ENCODE results near the gene FCRLB.
A peak's percentile ranks its signal among the peaks of the same experiment; 100 is the strongest.
"Not testable (repeated sequence)": the region's sequence is repeated elsewhere in the genome, so short reads cannot be mapped to it uniquely, and the experiment has no call there.

FCRLB gene, protein sequence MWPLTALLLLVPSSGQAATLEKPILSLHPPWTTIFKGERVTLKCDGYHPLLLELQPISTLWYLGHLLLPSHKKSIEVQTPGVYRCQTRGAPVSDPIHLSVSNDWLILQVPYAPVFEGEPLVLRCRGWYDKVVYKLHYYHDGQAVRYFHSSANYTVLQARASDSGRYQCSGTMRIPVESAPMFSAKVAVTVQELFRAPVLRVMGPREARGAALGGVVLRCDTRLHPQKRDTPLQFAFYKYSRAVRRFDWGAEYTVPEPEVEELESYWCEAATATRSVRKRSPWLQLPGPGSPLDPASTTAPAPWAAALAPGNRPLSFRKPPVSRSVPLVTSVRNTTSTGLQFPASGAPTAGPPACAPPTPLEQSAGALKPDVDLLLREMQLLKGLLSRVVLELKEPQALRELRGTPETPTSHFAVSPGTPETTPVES

DNA sequence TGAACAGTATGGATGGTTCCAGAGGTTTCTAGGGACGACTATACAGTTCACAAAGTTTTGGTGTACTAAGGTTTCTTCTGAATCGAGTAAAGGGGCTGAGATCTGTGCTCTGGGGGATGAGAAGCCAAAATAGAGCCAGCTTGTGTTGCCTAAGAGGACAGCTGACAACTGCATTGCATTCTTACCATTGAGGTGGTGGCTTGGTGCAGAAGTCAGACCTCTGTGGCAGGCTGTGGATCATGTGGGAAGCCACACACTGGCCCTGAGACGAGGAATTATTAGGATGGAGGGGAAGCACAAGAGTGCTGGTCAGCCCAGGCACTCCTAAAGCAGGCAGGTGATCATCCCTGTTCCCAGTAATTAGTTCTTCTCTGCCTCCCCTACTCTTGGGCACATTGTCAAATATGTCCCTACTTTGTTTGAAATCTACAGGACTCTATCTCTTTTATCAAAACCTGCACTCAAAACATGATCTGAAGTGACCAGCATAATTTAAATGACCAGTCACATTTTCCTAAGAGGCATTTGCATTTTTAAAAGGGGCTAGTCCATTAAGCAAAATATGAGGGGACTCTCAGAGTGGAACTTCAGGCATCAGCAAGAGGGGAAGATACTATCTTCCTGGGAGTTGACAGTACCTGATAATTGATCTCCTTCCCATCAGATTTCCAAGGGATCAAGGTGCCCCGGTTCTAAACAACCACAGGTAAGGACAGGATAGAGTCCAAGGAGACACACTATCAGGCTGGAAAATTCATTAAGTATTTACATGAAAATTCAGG is at the start of gene FCRLB:
FCRLB (plus strand) TSS at position 589 of the 782 bp plus-strand sequence. CDS start 1,129 bp downstream, outside the sequence.
- DNase-seq (ENCODE audit: low read depth) = no peak

DNA sequence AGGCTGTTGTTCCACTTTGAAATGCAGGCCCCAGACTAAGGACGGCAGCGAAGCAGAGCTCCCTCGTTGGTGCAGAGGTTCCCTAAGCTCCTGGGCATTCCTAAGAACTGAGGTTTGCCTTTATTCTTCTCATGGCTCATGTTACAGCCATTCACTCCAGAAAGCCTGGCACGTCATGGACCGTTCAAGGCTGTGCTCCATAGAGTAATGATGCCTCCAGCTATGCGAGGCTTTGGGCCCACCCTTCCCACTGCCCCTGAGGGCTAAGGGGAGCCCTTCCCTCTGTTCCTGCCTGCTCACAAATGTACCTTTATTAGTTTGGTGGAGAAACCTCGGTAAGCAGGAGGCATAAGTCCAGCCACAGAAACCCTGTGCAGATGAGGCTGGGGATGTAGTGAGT is 47.9 kb upstream of the FCRLB start:
- not testable (repeated sequence) for DNase-seq (ENCODE audit: low read depth)

DNA sequence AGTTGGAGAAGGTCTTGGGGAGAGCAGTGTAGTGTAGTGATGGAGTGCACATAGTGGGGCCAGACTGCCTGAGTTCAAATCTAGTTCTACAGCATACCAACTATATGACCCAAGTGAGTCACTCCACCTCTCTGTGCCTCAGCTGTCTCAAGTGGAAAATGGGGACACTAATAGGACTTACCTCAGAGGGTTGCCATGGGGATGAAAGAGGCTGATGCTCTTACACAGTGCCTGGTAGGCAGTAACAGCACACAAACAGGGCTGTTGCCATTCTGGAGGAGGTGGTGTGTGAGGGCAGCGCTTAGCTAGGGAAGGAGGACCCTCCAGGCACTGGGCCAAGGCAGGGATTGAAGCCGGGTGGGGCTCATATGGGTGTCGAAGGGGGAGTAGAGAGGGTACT is 46.9 kb upstream of the FCRLB start:
- not testable (repeated sequence) for DNase-seq (ENCODE audit: low read depth)

DNA sequence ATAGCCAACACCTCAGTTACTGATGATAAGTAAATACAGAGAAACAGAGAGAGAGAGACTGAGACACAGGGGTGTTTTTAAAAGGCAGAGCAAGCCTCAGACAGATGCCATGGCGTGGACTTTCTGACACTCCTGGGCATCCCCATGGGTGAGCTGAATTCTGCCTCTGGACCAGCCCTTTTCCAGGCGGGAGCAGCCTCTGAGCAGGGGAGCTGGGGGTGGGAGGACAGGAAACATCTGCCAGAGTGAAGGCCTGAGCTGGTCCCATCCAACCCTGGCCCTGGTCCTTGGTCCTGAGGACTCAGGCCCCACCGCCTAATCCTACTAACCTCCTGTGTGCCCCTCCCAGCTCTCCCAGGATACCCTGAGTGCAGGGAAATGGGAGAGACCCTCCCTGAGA is 46.4 kb upstream of the FCRLB start:
- DNase-seq (ENCODE audit: low read depth) = not testable (repeated sequence)

DNA sequence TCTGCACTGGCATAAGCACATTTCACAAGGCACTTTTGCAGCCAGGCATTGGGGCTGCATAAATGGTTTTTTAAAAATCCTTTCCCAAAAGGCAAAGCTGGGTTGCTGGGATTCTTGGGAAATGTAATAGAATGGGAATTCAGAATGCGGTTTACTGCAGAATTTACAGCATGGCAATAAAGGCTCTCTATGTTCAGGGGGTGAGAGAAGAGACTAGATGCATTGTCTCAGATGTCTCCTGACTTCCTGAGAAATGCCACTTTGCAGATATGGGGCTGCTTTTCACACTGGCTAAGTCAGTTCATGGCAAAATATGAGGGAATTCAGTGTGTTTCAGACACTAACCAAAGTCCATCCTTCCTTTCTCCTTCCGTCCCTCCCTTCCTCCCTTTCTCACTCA is 44.9 kb upstream of the FCRLB start:
- DNase-seq (ENCODE audit: low read depth) = no peak

DNA sequence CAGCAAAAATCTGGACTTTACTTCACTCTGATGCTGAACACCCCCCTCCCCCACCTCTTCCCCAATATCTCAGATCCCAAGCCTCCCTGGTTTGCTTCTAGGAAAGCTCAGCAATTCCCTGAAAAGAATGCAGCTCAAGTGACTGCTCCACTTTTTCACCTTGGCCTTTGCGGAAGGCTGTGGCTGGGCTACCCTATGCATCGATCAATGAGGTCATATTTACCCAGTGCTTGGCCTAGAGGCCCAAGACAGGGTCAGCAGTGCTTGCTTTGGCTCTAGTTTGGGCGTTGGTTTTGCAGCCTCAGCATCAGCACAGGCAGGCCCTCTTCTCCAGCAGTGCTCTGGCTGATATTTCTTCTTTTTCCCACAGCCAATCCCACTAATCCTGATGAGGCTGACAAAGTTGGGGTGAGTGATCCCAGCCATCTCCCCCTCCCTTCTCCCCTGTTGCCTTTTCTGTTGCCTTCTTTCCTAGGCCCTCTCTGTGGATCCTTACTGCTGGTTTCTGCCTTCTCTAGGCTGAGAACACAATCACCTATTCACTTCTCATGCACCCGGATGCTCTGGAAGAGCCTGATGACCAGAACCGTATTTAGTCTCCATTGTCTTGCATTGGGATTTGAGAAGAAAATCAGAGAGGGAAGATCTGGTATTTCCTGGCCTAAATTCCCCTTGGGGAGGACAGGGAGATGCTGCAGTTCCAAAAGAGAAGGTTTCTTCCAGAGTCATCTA is 44.2 kb upstream of the FCRLB start:
- no peak for DNase-seq (ENCODE audit: low read depth)

DNA sequence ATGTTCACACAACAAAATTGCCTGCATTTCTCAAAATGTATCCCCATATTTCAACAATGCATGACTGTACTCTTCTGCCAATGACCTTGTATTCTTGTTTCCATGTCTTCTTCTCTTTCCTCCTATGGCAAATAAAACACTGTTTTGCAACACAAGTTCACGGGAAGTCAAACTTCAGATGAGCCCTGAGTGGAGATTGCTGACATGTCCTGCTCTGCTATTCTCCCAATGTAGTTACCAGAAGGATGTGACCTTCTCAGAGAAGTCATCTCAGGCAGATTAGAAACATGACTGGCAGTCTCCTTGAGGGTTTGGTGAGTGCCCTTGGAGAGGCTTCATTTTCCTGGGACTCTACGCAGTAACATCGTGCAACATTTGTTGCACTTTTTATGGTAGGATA is 42.8 kb upstream of the FCRLB start:
- no peak for DNase-seq (ENCODE audit: low read depth)

DNA sequence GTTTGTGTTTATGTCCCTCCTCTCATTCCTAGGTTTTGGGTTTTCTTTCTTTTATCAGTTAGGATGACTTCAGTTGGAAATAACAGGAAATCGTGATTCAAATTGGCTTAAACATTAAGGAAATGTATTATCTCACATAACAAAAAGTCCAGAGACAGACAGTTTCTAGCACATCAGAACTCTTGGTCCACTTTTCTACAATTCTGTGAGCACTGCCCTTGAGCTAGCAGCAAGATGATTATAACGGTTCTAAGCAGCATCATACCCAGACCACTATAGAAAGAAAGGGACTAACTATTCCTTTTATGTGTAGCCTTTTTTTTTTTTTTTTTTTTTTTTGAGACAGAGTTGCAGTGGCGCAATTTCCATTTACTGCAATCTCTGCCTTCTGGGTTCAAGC is 39.5 kb upstream of the FCRLB start:
- no peak for DNase-seq (ENCODE audit: low read depth)

DNA sequence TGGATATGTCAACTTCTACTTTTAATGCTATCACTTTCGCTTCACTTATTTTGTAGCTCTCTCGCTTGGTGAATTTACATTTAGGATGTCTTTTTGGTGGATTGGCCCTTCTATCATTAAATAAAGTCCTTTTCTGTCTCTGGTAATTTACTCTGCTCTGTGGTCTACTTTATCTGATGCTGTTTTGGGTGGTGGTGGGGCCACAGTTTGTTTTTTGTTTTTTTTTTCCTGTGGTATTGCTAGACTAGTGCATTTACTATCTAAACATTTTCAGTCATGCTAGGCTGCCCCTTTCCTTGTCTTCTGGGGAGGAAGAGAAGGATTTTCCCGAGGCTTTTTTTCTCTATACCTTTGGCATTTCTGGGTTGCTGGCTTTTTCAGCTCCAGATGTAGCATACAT is 32.4 kb upstream of the FCRLB start:
- no peak for DNase-seq (ENCODE audit: low read depth)

DNA sequence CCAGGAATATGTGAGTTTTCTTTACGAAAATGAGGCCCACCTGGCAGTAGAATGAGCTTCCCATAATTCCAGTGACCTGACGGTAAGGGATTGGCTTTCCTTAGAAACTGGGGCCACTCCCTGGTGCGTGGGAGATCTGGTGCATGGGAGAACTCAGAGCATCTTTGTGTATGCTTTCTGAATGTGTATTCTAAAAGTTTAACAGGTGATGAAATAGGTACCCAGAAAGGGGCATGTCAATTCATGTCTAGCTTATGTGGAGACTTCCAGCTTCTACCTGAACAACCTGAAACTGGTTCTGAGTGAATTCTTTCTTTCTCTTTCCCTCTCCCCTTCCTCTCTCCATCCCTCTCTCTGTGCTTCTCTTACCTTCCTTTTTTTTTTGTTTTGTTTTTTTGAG is 29.5 kb upstream of the FCRLB start:
- no peak for DNase-seq (ENCODE audit: low read depth)

DNA sequence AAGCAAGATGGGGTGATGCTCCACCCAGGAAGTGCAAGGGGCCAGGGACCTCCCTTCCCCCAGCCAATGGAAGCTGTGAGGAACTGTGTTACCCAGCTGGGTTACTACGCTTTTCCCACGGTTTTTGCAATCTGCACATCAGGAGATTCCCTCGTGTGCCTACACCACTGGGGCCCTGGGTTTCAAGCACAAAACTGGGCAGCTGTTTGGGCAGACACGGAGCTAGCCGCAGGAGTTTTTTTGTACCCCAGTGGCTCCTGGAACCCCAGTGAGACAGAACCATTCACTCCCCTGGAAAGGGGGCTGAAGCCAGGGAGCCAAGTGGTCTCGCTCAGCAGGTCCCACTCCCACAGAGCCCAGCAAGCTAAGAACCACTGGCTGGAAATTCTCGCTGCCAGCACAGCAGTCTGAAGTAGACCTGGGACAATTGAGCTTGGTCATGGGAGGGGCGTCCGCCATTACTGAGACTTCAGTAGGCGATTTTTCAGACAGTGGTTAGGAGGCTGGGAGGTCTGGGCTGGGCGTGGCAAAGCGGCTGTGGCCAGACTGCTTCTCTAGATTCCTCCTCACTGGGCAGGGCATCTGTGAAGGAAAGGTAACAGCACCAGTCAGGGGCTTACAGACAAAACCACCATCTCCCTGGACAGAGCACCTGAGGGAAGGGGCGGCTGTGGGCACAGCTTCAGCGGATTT is 28.2 kb upstream of the FCRLB start:
- DNase-seq (ENCODE audit: low read depth) = not testable (repeated sequence)

DNA sequence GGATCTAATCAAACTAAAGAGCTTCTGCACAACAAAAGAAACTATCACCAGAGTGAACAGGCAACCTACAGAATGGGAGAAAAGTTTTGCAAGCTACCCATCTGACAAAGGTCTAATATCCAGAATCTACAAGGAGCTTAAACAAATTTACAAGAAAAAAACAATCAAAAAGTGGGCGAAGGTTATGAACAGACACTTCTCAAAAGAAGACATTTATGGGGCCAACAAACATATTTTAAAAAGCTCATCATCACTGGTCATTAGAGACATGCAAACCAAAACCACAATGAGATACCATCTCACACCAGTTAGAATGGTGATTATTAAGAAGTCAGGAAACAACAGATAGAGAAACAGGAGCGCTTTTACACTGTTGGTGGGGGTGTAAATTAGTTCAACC is 23.0 kb upstream of the FCRLB start:
- not testable (repeated sequence) for DNase-seq (ENCODE audit: low read depth)

DNA sequence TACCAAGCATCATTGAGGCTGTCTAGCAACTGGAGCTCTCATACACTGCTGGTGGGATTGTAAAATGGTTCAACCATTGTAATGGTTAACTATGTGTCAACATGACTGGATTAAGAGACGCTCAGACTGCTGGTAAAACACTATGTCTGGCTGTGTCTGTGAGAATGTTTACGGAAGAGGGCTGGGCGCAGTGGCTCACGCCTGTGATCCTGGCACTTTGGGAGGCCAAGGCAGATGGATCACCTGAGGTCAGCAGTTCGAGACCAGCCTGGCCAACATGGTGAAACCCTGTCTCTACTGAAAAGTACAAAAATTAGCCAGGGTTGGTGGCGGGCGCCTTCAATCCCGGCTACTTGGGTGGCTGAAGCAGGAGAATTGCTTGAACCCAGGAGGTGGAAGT is 19.1 kb upstream of the FCRLB start:
- no peak for DNase-seq (ENCODE audit: low read depth)

DNA sequence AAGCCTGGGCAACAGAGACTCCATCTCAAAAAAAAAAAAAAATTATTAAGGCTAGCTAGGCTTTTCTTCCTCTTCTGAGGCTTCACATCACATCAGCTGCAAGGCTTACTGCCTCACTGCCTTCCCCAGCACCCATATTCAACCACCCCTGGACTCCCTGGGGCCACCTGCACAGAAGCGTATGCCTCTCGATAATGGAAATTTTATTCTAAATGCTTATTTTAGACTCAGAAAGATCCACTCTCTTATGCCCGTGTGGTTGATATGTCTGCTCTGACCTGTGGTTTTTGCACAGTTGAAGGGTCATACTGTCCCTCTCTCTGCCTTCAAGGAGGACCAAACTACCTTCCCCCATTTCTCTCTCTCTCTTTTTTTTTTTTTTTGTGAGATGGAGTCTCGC is 15.8 kb upstream of the FCRLB start:
- DNase-seq (ENCODE audit: low read depth) = no peak

DNA sequence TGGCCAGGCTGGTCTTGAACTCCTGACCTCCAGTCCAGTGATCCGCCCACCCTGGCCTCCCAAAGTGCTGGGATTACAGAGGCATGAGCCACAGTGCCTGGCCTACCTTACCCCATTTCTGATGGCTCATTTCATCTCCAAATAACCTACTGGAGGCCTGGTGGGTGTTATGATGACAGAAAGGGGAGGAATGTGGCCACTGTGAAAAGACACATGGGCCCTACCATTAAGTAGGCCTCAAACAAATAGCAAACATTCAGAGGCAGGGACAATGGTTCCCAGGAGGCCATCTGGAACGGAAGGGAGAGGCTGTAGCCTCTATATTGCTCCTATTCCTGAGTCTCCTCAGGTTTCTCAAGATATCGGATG is 15.2 kb upstream of the FCRLB start:
- DNase-seq (ENCODE audit: low read depth) = peak; percentile 62

DNA sequence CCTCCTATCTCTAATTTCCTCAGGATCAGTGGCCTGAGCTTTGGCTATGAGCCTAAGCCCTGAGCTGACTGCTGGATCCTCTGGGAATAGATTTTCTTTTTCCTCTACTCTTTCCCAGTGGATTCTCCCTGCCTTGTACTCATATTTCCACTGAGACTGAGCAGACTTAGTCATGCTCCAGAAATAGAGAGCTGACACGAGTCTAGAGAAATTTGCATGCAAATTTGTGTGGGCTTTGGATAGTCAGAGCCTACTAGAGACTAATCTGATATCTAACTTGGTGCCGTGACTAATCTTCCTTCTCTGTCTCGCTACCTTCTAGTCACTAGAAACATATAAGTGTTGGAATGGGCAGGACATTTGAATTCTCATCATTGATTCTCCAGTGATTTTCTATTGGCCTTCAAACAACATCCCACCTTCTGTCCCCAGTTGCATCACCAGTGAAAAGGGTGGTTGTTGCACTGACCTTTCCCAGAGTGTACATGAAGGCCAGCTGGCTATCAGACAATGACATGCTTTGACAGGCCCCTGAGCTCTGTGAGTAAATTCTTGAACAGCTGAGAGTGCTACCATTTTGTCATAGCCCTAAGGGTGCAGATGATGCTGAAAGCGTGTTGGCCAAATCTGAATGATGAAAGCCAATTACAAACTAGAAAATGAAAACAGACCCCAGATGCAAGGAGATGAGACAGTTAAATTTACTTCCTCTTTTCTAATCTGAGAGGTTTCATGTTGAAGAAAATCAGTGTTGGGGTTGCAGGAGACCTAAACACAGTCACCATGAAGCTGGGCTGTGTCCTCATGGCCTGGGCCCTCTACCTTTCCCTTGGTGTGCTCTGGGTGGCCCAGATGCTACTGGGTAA is 14.6 kb upstream of the FCRLB start, which contains the start of gene FCRLA:
FCRLA (plus strand) TSS at position 748 of the 866 bp plus-strand sequence; CDS start at position 784, 36 bp downstream.
- peak; percentile 64 for DNase-seq (ENCODE audit: low read depth)

DNA sequence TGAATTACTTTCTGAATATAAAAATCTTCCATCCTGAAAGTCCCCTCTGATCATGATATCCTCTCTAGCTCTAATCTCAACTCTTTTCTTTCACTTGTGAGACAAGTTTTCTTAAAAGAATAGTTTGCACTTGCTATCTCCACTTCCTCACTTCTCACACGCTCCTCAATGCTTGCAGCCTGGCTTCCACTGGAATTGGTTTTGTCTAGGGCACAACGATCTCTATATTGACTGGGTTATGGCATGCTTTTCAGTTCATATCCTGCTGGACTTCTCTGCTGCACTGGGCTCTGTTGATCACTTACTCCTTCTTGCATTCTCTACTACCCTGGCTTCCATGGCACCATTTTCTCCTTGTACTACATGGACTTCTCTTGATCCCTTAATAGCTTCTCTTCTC is 13.8 kb upstream of the FCRLB start:
- DNase-seq (ENCODE audit: low read depth) = no peak

DNA sequence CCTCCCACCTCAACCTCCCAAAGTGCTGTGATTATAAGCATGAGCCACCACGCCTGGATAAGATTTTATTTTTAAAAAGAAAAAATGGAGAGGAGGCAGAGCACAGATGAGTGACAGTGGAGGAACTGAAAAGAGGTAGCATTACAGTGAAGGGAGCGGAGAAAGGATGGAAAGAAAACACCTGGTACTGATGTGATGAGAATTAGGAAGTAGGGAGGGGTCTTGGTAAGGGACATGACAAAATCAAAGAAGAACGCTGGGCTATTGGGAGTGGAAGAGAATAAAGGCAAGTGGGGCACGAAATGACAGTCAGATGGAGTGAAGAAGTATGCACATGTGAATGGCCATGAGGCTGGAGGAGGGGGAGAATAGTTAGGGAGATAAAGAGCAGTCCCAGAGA is 12.0 kb upstream of the FCRLB start:
- no peak for DNase-seq (ENCODE audit: low read depth)

DNA sequence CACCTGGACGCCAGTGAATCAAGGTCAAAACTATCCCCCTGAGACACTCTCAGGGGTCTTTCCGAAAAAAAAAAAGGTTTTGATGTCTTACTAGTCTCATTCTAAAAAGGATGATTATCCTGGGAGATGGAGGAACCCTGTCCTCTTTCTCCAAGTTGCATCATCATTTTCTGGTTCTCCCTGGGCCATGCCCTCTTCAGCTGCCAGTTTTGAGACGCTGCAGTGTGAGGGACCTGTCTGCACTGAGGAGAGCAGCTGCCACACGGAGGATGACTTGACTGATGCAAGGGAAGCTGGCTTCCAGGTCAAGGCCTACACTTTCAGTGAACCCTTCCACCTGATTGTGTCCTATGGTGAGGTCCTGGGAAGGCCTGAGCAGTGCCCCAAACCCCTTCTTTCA is 10.8 kb upstream of the FCRLB start:
- DNase-seq (ENCODE audit: low read depth) = no peak

DNA sequence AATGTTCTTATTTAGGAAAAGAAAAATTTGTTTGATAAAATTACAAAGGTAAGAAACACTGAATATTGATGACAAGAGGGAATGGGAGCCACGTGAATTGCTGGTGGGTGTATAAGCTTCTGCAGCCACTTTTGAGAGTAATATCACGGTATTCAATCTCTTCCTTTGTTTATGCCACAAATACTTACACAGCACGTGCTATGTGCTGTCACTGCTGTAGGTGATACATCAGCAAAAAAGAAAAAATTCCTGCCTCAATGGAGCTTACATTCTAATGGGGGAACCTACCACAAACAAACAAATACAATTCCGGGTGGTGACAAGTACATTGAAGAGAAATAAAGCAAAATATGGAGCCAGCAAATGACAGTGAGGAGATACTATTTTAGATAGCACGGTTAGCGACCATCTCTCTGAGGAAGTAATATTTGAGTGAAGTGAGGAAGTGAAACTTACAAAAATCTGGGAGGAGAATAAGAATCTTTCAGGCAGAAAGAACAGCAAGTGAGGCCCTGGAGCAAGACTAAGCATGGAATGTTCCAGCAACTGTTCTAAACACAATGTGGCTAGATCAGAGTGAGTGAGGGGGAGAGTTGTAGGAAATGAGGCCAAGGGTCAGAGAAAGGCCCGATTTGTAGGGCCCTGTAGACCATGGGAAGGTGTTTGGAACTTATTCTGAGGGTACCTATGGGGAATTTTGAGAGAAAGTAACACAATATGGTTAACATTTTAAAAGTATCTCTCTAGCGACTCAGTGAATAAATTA is 2.6 kb upstream of the FCRLB start:
- no peak for DNase-seq (ENCODE audit: low read depth)

Data from HS-27A (cell line).